HG02763 (cell line): Measurements from ENCODE around the gene FGF18.

ENCODE experiments used
- ATAC-seq: cut with Tn5 transposase; IDR thresholded peaks from one replicate; pipeline ENCODE4 v1.9.1; 2021; ENCODE audit warnings: mild to moderate bottlenecking, moderate library complexity; ENCODE audit not compliant: unreplicated experiment

Gene FGF18

GRCh38 chr5:171464829-171465228 lies 45.4 kb downstream of the FGF18 start:
- no peak for ATAC-seq

- no peak for ATAC-seq
Observed at GRCh38 chr5:171467107-171467506, 47.7 kb downstream of the FGF18 start.

GRCh38 chr5:171469326-171469725 lies 49.9 kb downstream of the FGF18 start:
- no peak for ATAC-seq

DNA sequence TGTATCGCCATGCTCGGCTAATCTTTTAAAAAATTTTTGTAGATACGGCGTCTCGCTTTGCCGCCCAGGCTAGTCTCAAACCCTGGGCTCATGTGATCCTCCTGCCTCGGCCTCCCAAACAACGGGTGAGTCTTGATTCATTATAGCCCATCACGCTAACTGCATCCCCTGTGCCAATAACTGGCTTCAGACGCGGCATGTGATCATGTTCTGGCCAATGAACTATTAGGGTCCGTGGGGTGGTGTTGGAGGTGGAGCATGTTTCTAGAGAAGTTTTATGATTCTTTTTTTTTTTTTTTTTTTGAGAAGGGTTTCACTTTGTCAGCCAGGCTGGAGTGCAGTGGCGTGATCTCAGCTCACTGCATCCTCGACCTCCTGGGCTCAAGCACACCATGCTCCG lies 51.0 kb downstream of the FGF18 start:
- no peak for ATAC-seq

DNA sequence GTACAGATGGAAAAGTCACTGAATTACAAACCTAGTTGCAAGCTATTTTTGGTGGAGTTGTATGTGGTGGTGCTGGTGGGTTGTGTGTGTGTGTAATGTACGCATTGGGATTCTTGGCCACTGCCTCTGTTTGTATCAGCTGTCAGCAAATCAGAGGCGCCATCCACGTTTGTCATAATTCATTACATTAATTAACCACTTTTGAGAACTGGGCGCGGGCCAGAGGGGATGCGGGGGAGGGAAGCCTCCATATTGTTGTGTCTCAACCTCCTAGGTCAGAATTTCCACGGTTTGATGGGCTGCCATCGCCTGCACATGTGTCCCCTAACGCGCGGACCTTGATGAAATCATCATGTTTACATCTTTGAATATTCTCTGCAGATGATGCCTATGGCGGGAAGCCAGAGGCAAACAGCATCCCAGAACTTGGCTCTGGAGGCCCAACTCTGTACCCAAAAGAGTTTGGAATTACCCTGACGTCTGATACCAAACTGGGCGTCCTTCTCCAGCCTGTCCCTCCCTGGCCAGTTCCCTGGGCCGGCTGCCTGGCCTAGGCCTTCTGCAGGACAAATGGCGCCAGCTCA lies 54.9 kb downstream of the FGF18 start:
- ATAC-seq, result no peak

DNA sequence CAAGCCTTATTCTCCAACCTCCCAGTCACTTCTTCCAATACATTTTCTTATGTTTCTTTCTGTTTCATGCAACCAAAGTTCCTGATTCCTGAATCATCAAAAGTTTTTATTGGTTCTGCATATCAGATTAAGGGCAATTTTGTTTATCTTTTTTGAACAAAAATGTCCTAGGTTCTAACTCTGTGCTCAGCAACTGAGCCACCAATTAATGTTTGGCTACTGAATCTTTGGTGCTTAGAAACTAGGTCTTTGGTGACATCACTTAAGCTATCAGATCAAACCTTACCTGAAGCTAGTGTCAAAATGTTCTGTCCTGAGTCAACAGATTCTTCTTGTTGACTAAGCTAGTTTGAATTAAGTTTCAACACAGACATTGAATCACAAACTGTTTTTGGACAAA lies 56.1 kb downstream of the FGF18 start:
- ATAC-seq, result no peak

GRCh38 chr5:171476701-171477100 lies 57.3 kb downstream of the FGF18 start:
- no peak for ATAC-seq

DNA sequence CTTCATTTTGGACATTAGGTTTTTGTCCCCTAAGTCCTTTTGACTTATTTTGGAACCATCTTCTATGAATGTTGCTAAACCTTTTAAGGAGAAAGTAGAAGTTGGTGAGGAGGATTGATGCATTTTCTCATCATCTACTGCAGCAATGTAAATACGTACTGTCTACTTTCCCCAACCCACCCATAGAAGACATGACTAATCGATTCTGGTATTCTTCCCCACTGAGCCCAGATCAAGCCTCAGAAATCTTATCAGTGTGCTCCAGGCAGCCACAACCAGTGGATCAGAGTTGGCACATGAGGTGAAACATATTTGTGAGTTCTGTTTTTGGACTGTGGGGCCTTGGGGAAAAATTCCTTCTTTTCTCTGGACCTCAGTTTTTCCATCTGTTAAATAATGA lies 57.7 kb downstream of the FGF18 start:
- no peak for ATAC-seq

GRCh38 chr5:171477666-171478065 lies 58.2 kb downstream of the FGF18 start:
- ATAC-seq, result no peak

DNA sequence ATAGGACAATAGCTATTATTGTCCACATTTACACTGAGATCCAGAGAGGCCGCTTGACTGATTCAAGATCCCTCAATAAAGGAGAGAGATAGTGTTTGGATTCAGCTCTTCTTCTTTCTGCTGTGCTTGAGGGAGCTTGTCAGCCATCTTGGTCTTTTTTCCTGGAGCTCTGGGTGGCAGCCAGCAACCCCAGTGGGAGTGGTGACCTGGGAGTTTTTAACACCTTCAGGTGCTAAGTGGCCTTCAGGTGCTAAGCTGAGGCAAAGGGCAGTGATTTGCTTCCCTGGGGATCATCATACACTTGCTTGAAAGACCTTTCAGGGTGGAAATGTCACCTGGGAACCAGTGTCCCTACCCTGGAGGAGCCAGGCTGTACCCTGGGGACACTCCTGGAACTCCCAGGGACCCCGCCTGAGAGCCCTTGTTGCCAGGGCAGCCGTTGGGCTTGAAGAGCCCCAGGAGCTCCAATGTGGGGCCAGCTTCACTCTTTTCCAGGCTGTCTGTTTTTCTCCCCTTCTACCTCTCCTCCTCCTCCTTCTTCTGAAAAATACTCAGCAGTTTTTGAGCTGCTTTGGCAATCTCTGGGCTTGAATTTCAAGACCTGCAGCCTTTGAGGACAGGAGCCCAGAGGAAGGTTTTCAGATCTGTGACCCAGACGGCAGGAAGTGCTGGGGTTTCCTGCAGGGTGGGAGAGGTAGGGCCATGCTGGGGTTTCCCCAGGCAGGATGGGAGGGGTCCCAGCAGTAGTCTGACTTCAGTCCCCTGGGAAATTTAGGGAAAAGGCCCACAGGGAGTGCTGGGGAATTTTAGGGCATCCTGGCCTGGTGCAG lies 59.7 kb downstream of the FGF18 start:
- no peak for ATAC-seq

DNA sequence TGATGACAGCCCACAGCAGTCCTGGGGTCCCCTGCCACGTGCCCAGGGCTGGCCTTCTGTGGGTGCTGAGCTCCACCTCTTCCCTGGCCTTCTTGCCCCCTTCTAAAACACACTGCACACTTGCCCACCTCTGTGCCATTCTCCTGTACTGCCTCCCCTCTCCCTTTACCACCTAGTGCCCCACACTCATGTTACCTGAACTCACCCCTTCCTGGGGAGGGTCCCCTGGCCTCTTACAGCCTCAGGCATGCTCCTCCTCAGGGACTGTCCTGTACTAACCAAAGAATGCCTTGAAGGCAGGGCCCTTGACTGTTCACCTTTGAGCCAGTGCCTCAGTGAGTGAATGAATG lies 60.3 kb downstream of the FGF18 start:
- no peak for ATAC-seq

DNA sequence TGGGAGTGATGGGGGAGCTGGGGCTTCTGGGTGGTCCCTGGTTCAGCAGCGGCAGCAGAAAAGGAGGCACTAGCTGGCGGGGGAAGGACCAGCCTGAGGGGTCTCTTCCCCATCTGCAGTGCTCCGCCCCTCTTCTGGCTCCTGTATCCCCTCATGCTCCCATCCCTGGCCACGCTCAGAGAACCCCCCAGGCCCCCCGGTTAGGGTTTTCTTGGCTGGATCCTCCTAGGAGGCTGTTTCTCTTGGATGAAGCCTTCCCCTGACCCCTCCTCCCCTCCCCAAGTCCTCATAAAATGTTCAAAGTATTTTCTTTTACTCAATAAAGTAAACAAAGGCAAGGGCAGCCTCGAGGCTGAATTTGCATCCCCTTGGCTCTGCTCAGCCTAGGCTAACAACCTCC lies 60.8 kb downstream of the FGF18 start:
- no peak for ATAC-seq

GRCh38 chr5:171481571-171482433 lies 62.4 kb downstream of the FGF18 start:
- no peak for ATAC-seq

GRCh38 chr5:171482434-171482730 lies 62.9 kb downstream of the FGF18 start:
- no peak for ATAC-seq

GRCh38 chr5:171483551-171484135 lies 64.2 kb downstream of the FGF18 start:
- ATAC-seq, result no peak

DNA sequence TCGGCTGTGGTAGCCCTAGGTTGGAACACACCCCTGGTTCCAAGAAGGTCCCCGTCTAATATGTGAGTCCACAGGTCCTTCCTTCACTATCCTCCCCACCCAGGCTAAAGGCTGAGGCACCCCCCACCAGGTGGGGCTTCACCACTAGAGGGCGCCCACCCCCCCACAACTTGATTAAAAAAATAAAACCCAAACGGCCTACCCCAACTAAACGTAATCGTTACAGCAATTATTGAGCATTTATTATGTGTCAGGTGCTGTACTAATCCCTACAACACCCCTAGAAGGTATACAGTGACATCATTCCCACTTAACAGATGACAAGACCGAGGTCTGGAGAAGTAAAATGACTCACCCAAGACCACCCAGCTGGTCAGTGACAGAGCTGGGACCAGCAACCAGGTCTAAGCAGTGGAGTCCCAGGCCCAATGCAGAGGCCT lies 65.0 kb downstream of the FGF18 start:
- no peak for ATAC-seq

GRCh38 chr5:171485668-171486067 lies 66.2 kb downstream of the FGF18 start:
- ATAC-seq, result no peak

GRCh38 chr5:171486613-171487012 lies 67.2 kb downstream of the FGF18 start:
- ATAC-seq, result no peak

GRCh38 chr5:171488876-171489275 lies 69.4 kb downstream of the FGF18 start:
- ATAC-seq, result no peak

GRCh38 chr5:171492781-171493180 lies 73.3 kb downstream of the FGF18 start:
- no peak for ATAC-seq

DNA sequence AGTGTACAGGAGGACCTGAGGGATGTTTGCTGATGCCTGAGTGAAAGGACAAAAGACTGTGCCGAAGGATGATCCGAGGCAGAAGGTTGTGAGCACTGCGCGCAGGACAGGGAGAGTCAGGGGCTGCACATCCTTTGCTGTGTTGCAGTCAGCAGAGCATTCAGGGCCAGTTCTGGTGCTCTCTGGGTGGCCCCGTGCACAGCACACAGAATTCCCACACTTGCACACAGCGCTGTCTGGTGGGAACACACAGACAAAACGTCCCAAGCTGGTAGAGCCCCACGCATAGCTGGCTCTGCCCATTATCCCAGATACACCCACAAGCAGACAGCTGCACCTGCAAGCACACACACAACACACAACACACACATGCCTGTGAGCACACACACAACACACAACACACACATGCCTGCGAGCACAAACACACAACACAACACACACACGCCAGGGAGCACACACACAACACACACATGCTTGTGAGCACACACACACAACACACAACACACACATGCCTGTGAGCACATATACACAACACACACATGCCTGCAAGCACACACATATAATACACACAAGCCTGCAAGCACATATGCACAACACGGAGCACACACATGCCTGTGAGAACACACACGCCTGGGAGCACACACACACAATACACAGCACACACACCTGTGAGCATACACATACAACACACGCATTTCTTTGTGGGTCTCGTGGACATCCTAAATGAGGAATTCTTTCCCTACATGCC lies 74.4 kb downstream of the FGF18 start:
- no peak for ATAC-seq
